ENCODE results near the gene DLG5.

The DLG5 gene

DNA sequence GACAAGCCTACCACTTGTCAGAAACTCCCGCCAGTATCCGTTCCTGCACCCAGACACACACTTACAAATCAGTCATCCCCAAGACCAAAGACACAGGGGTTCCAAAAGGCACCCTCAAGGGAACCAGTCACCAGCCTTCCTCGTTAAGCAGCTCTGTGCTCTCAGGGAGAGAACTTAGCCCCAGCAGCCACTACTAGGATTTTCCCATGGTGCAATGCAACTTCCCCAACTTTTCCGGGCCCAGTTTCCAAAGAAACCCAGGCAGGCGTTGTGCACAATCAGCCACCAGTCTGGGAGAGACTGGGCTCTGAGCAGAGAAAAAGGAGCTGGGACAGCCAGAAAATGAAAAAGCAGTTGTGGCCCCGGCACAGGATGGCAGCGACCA lies 1.2 kb downstream of the DLG5 start:
- peaks cover 55% of the 10 kb centered on the region for H3K79me2 ChIP-seq (ENCODE audit: insufficient read depth, low read length)
- no peak for ATAC-seq (ENCODE audit: insufficient read depth, low read depth)
- H4K20me1 ChIP-seq (ENCODE audit: insufficient read depth, low read length), result peaks cover 31% of the 10 kb centered on the region
- H3K4me1 ChIP-seq (ENCODE audit: insufficient read depth, low read length), result peaks cover 31% of the 10 kb centered on the region
- H3K27me3 ChIP-seq (ENCODE audit: insufficient read depth, low read length, poor library complexity), result peaks cover 30% of the 10 kb centered on the region
- H3K9me3 ChIP-seq (ENCODE audit: insufficient read depth, low read length, severe bottlenecking), result no peaks in the 10 kb centered on the region
- peak overlapping the region; percentile 84 for H3K4me2 ChIP-seq (ENCODE audit: insufficient read depth, low read length)
- H3K27ac ChIP-seq (ENCODE audit: low read length), result no peak overlapping the region
- H3K4me3 ChIP-seq (ENCODE audit: low read depth in 1 of 2, low read length in 2 of 2), result peak overlapping the region; percentile 52 to 70; a peak in 3 of 4 replicates
- DNase-seq, result no peak
- TF ChIP-seq, protein P1, sequence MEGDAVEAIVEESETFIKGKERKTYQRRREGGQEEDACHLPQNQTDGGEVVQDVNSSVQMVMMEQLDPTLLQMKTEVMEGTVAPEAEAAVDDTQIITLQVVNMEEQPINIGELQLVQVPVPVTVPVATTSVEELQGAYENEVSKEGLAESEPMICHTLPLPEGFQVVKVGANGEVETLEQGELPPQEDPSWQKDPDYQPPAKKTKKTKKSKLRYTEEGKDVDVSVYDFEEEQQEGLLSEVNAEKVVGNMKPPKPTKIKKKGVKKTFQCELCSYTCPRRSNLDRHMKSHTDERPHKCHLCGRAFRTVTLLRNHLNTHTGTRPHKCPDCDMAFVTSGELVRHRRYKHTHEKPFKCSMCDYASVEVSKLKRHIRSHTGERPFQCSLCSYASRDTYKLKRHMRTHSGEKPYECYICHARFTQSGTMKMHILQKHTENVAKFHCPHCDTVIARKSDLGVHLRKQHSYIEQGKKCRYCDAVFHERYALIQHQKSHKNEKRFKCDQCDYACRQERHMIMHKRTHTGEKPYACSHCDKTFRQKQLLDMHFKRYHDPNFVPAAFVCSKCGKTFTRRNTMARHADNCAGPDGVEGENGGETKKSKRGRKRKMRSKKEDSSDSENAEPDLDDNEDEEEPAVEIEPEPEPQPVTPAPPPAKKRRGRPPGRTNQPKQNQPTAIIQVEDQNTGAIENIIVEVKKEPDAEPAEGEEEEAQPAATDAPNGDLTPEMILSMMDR (IDR thresholded peaks at IDR 0.05; ENCODE audit: borderline replicate concordance, extremely low read depth, low read length, poor library complexity, severe bottlenecking), result no peak
- TF ChIP-seq EZH2 (IDR thresholded peaks at IDR 0.05; ENCODE audit: borderline replicate concordance, low read depth, low read length, severe bottlenecking), result no peak
- peaks cover 3% of the 10 kb centered on the region; the same call in 1 of the 2 replicates for H3K36me3 ChIP-seq (ENCODE audit: insufficient read depth, low read length)
- H2AFZ ChIP-seq (ENCODE audit: low read depth, low read length), result peak overlapping the region; percentile 75; the same call in 1 of the 2 replicates
- H3K9ac ChIP-seq (ENCODE audit: low read depth, low read length), result peak overlapping the region; percentile 76

DNA sequence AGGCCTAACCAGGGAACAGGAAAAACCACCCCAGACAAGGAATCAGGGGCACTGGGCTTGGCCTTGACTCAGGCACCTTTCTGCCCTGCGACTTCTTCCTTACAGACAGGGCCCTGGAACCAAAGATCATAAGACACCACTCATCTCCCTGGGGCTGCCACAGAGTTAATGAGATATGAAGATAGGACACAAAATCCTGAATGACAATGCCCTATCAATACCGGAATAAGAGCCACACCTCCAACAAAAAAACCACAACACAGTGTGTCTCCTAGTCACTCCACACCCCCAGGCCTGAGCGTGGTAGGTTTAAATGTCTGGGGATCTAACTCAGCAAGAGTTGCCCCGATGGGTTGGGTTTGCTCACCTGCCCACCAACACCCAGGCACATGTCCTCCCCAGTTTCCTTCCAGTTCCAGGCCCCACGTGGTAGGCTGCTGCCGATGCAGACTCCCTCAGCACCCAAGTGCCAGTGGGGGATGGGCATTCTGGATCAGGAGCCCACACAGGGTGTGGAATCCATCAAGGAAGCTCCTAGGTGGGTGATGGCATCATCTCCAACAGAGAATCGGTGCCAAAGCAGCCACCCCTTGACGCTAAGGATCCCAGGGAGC lies 3.9 kb downstream of the DLG5 start:
- no peak overlapping the region for H2AFZ ChIP-seq (ENCODE audit: low read depth, low read length)
- H3K27ac ChIP-seq (ENCODE audit: low read length), result no peak overlapping the region
- H3K4me1 ChIP-seq (ENCODE audit: insufficient read depth, low read length), result peaks cover 29% of the 10 kb centered on the region
- peak overlapping the region; percentile 12; the same call in 1 of the 2 replicates for H3K4me2 ChIP-seq (ENCODE audit: insufficient read depth, low read length)
- H3K4me3 ChIP-seq (ENCODE audit: low read depth in 1 of 2, low read length in 2 of 2), result no peak overlapping the region
- DNase-seq (no peak), ATAC-seq (ENCODE audit: insufficient read depth, low read depth) (no peak)
- H3K9ac ChIP-seq (ENCODE audit: low read depth, low read length), result no peak overlapping the region
- H3K36me3 ChIP-seq (ENCODE audit: insufficient read depth, low read length), result peaks cover 3% of the 10 kb centered on the region; the same call in 1 of the 2 replicates
- H3K9me3 ChIP-seq (ENCODE audit: insufficient read depth, low read length, severe bottlenecking), result no peaks in the 10 kb centered on the region
- H4K20me1 ChIP-seq (ENCODE audit: insufficient read depth, low read length), result peaks cover 40% of the 10 kb centered on the region
- peaks cover 10% of the 10 kb centered on the region for H3K27me3 ChIP-seq (ENCODE audit: insufficient read depth, low read length, poor library complexity)
- TF ChIP-seq, protein P1 (IDR thresholded peaks at IDR 0.05; ENCODE audit: borderline replicate concordance, extremely low read depth, low read length, poor library complexity, severe bottlenecking), result no peak
- TF ChIP-seq EZH2 (IDR thresholded peaks at IDR 0.05; ENCODE audit: borderline replicate concordance, low read depth, low read length, severe bottlenecking), result no peak
- H3K79me2 ChIP-seq (ENCODE audit: insufficient read depth, low read length), result peaks cover 73% of the 10 kb centered on the region

DNA sequence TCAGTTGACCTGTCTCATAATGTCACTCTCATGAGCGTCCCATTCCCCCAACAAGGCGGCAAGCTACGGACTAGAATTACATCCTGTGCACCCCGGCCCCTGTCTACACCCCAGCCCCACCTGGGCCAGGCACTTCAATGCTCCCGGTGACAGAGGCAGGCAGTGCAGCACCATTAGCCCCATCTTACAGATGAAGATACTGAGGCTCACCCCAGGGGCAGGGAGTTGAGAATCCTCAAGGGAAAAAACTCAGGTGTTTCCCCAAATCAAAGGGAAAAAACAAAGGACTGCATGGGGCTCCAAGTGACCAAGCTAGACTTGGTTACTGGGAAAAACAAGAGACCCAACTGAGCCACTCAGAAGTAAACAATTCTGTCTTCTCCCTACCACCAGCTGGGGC lies 4.5 kb downstream of the DLG5 start:
- no peaks in the 10 kb centered on the region for H3K9me3 ChIP-seq (ENCODE audit: insufficient read depth, low read length, severe bottlenecking)
- no peak overlapping the region for H3K9ac ChIP-seq (ENCODE audit: low read depth, low read length)
- peaks cover 73% of the 10 kb centered on the region for H3K79me2 ChIP-seq (ENCODE audit: insufficient read depth, low read length)
- no peak for ATAC-seq (ENCODE audit: insufficient read depth, low read depth)
- no peak for TF ChIP-seq EZH2 (IDR thresholded peaks at IDR 0.05; ENCODE audit: borderline replicate concordance, low read depth, low read length, severe bottlenecking)
- TF ChIP-seq, protein P1 (IDR thresholded peaks at IDR 0.05; ENCODE audit: borderline replicate concordance, extremely low read depth, low read length, poor library complexity, severe bottlenecking), result no peak
- peaks cover 4% of the 10 kb centered on the region for H3K27me3 ChIP-seq (ENCODE audit: insufficient read depth, low read length, poor library complexity)
- peaks cover 40% of the 10 kb centered on the region for H4K20me1 ChIP-seq (ENCODE audit: insufficient read depth, low read length)
- no peak overlapping the region for H3K4me3 ChIP-seq (ENCODE audit: low read depth in 1 of 2, low read length in 2 of 2)
- peaks cover 22% of the 10 kb centered on the region for H3K4me1 ChIP-seq (ENCODE audit: insufficient read depth, low read length)
- peaks cover 3% of the 10 kb centered on the region; the same call in 1 of the 2 replicates for H3K36me3 ChIP-seq (ENCODE audit: insufficient read depth, low read length)
- H2AFZ ChIP-seq (ENCODE audit: low read depth, low read length), result no peak overlapping the region
- no peak overlapping the region for H3K4me2 ChIP-seq (ENCODE audit: insufficient read depth, low read length)
- no peak for DNase-seq
- no peak overlapping the region for H3K27ac ChIP-seq (ENCODE audit: low read length)
